Measurements from ENCODE around the gene CLTC.
"Not testable (repeated sequence)": the region's sequence is repeated elsewhere in the genome, so short reads cannot be mapped to it uniquely, and the experiment has no call there.

Gene CLTC

GRCh38 chr17:59633658-59634359 is 14.1 kb downstream of the CLTC start:
- no peak for DNase-seq (ENCODE audit: low read depth in 1 of 2, low spot score in 1 of 2)

GRCh38 chr17:59634632-59635541 is 15.2 kb downstream of the CLTC start:
- DNase-seq (ENCODE audit: low read depth in 1 of 2, low spot score in 1 of 2), result no peak

- DNase-seq (ENCODE audit: low read depth in 1 of 2, low spot score in 1 of 2), result no peak
Measured at GRCh38 chr17:59637611-59638310, 18.1 kb downstream of the CLTC start.

GRCh38 chr17:59638553-59638952 is 18.9 kb downstream of the CLTC start:
- DNase-seq (ENCODE audit: low read depth in 1 of 2, low spot score in 1 of 2), result no peak

- no peak for DNase-seq (ENCODE audit: low read depth in 1 of 2, low spot score in 1 of 2)
Measured at GRCh38 chr17:59641799-59642484, 22.2 kb downstream of the CLTC start.

- DNase-seq (ENCODE audit: low read depth in 1 of 2, low spot score in 1 of 2), result no peak
Measured at GRCh38 chr17:59642565-59642964, 22.9 kb downstream of the CLTC start.

GRCh38 chr17:59643159-59644140 is 23.8 kb downstream of the CLTC start:
- DNase-seq (ENCODE audit: low read depth in 1 of 2, low spot score in 1 of 2), result no peak

- DNase-seq (ENCODE audit: low read depth in 1 of 2, low spot score in 1 of 2), result no peak
Measured at GRCh38 chr17:59647288-59647687, 27.6 kb downstream of the CLTC start.

GRCh38 chr17:59649886-59650285 is 30.2 kb downstream of the CLTC start:
- DNase-seq (ENCODE audit: low read depth in 1 of 2, low spot score in 1 of 2), result no peak

- no peak for DNase-seq (ENCODE audit: low read depth in 1 of 2, low spot score in 1 of 2)
Measured at GRCh38 chr17:59650642-59651041, 30.9 kb downstream of the CLTC start.

GRCh38 chr17:59651346-59651745 is 31.7 kb downstream of the CLTC start:
- no peak for DNase-seq (ENCODE audit: low read depth in 1 of 2, low spot score in 1 of 2)

GRCh38 chr17:59652119-59652518 is 32.4 kb downstream of the CLTC start:
- DNase-seq (ENCODE audit: low read depth in 1 of 2, low spot score in 1 of 2), result no peak

GRCh38 chr17:59656624-59657023 is 36.9 kb downstream of the CLTC start:
- DNase-seq (ENCODE audit: low read depth in 1 of 2, low spot score in 1 of 2), result not testable (repeated sequence)

GRCh38 chr17:59666235-59666634 is 46.5 kb downstream of the CLTC start:
- DNase-seq (ENCODE audit: low read depth in 1 of 2, low spot score in 1 of 2), result no peak

- DNase-seq (ENCODE audit: low read depth in 1 of 2, low spot score in 1 of 2), result no peak
Measured at GRCh38 chr17:59668816-59669215, 49.1 kb downstream of the CLTC start.

GRCh38 chr17:59669411-59669810 is 49.7 kb downstream of the CLTC start:
- no peak for DNase-seq (ENCODE audit: low read depth in 1 of 2, low spot score in 1 of 2)

- no peak for DNase-seq (ENCODE audit: low read depth in 1 of 2, low spot score in 1 of 2)
Measured at GRCh38 chr17:59669944-59670343, 50.2 kb downstream of the CLTC start.

GRCh38 chr17:59671386-59671785 is 51.7 kb downstream of the CLTC start:
- DNase-seq (ENCODE audit: low read depth in 1 of 2, low spot score in 1 of 2), result no peak

- DNase-seq (ENCODE audit: low read depth in 1 of 2, low spot score in 1 of 2), result no peak
Measured at GRCh38 chr17:59675231-59675630, 55.5 kb downstream of the CLTC start.

- no peak for DNase-seq (ENCODE audit: low read depth in 1 of 2, low spot score in 1 of 2)
Measured at GRCh38 chr17:59676716-59677115, 57.0 kb downstream of the CLTC start.
